Measurements from ENCODE around the gene NLRC5.
"Not testable (repeated sequence)": the region's sequence is repeated elsewhere in the genome, so short reads cannot be mapped to it uniquely, and the experiment has no call there.

GRCh38 chr16:57109259-57110105 is 120.1 kb downstream of the NLRC5 start:
- TF ChIP-seq CTCF, POLR2A (IDR thresholded peaks at IDR 0.05): not testable (repeated sequence)

Data from body of pancreas (tissue), 4 donors.